ENCODE data around the gene KLHL28. TPM values are rescaled to one million over a fixed set of nuclear protein-coding genes. Genes with fewer than 3 reads are reported as not detected.

KLHL28 gene
- total RNA-seq, 1 experiment from 2014 or later = 11.2 TPM

DNA sequence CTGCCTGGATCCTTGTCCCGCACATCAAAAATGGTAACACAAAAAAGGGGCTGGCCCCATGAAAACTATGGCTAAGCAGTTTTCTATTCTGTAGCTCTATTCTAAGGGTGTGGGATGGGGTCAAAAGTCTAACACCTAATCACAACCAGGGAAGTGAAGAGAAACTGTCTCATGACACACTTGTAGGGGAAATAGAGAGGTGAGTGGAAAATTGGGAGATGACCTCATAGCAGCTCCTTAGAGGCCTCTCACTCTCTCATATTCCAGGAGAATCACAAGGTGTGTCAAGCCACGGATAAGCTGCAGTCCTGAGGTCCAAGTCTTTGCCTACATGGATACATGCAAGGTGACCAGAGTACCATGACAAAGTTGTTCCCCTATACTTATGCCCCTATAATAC lies 10.7 kb downstream of the KLHL28 start:
- Histone ChIP-seq H3K79me2 (ENCODE audit: insufficient read depth, low read length) (peaks cover 81% of the 10 kb centered on the region), H3K27ac (ENCODE audit: low read depth, low read length) (no peak overlapping the region), H2AFZ (ENCODE audit: low read depth, low read length, poor library complexity, severe bottlenecking) (no peak overlapping the region), H3K9me2 (ENCODE audit: insufficient read depth) (no peaks in the 10 kb centered on the region), H3K9ac (ENCODE audit: low read length) (no peak overlapping the region), H3K4me3 (replicated peaks in 1 of 2; ENCODE audit: low read depth in 1 of 2, low read length in 2 of 2) (no peak overlapping the region), H3K4me2 (ENCODE audit: low read length) (no peak overlapping the region), H4K20me1 (ENCODE audit: insufficient read depth) (no peaks in the 10 kb centered on the region; the same call in 1 of the 2 replicates), H3K9me3 (ENCODE audit: control insufficient read depth in 1 of 2, insufficient read depth in 1 of 2, low read depth in 1 of 2, low read length in 2 of 2) (no peaks in the 10 kb centered on the region), H3K27me3 (ENCODE audit: insufficient read depth, low read length) (no peaks in the 10 kb centered on the region), H3K36me3 (ENCODE audit: control insufficient read depth in 1 of 2, insufficient read depth in 2 of 2, low read length in 2 of 2) (no peaks in the 10 kb centered on the region), H3K4me1 (ENCODE audit: control insufficient read depth in 1 of 2, insufficient read depth in 2 of 2, low read length in 2 of 2) (no peaks in the 10 kb centered on the region)
- CTCF ChIA-PET = no interaction called here
- BruUV-seq (replicated peaks) = no TSS peak
- POLR2A ChIA-PET = interaction anchor here (1.5 kb wide), 1 partner anchor 11 kb away, joined by 3 read pairs; the partner anchor contains the start of genes KLHL28 and TOGARAM1
- no peak for DNase-seq (ENCODE audit: low read depth, low spot score)
- no peak for TF ChIP-seq FOSL1 (IDR thresholded peaks at IDR 0.05; ENCODE audit: low read depth)
- TF ChIP-seq, protein P1, sequence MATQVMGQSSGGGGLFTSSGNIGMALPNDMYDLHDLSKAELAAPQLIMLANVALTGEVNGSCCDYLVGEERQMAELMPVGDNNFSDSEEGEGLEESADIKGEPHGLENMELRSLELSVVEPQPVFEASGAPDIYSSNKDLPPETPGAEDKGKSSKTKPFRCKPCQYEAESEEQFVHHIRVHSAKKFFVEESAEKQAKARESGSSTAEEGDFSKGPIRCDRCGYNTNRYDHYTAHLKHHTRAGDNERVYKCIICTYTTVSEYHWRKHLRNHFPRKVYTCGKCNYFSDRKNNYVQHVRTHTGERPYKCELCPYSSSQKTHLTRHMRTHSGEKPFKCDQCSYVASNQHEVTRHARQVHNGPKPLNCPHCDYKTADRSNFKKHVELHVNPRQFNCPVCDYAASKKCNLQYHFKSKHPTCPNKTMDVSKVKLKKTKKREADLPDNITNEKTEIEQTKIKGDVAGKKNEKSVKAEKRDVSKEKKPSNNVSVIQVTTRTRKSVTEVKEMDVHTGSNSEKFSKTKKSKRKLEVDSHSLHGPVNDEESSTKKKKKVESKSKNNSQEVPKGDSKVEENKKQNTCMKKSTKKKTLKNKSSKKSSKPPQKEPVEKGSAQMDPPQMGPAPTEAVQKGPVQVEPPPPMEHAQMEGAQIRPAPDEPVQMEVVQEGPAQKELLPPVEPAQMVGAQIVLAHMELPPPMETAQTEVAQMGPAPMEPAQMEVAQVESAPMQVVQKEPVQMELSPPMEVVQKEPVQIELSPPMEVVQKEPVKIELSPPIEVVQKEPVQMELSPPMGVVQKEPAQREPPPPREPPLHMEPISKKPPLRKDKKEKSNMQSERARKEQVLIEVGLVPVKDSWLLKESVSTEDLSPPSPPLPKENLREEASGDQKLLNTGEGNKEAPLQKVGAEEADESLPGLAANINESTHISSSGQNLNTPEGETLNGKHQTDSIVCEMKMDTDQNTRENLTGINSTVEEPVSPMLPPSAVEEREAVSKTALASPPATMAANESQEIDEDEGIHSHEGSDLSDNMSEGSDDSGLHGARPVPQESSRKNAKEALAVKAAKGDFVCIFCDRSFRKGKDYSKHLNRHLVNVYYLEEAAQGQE (IDR thresholded peaks at IDR 0.05; ENCODE audit: low read depth) = no peak
- no peak for TF ChIP-seq SRF (IDR thresholded peaks at IDR 0.05; ENCODE audit: low read depth)
- no peak for TF ChIP-seq ZFX (IDR thresholded peaks at IDR 0.05)
- TF ChIP-seq, protein P2, sequence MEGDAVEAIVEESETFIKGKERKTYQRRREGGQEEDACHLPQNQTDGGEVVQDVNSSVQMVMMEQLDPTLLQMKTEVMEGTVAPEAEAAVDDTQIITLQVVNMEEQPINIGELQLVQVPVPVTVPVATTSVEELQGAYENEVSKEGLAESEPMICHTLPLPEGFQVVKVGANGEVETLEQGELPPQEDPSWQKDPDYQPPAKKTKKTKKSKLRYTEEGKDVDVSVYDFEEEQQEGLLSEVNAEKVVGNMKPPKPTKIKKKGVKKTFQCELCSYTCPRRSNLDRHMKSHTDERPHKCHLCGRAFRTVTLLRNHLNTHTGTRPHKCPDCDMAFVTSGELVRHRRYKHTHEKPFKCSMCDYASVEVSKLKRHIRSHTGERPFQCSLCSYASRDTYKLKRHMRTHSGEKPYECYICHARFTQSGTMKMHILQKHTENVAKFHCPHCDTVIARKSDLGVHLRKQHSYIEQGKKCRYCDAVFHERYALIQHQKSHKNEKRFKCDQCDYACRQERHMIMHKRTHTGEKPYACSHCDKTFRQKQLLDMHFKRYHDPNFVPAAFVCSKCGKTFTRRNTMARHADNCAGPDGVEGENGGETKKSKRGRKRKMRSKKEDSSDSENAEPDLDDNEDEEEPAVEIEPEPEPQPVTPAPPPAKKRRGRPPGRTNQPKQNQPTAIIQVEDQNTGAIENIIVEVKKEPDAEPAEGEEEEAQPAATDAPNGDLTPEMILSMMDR (IDR thresholded peaks at IDR 0.05 in 2 of 3, conservative IDR thresholded peaks at IDR 0.05 in 1 of 3; ENCODE audit: borderline replicate concordance in 1 of 3, insufficient read depth in 1 of 3, low read depth in 2 of 3, low read length in 2 of 3) = no peak
- no peak for TF ChIP-seq TCF7L2 (IDR thresholded peaks at IDR 0.05; ENCODE audit: borderline replicate concordance, extremely low read depth, insufficient read depth, insufficient read length)
- no peak for TF ChIP-seq CEBPB (IDR thresholded peaks at IDR 0.05; ENCODE audit: low read depth)
- ATAC-seq = no peak
- RAD21 ChIA-PET (ENCODE audit: low non-redundant PET in 1 of 2, low total read pairs in 2 of 2, uncharacterized antibody in 2 of 2, unreplicated experiment in 2 of 2) = no interaction called here
- intact Hi-C loops (cut with micrococcal nuclease) = no loop called here
